LHCN-M2 (cell line): Measurements from ENCODE around the gene ADGRB3. TPM values are rescaled to one million over a fixed set of nuclear protein-coding genes. Genes with fewer than 3 reads are reported as not detected.

Experiments
- DNase-seq: peaks from one replicate; pipeline ENCODE4 v3.0.0-alpha.2; 2012; ENCODE audit warnings: low read depth
- total RNA-seq: library from RNA; depleted of rRNA; stranded (reverse); fragments of >200 nt; gene quantifications from 2 replicates; pipeline ENCODE4 v1.2.3, GENCODE V29; 2014

Gene ADGRB3
- total RNA-seq, 1 experiment from 2014 or later, result not detected

DNA sequence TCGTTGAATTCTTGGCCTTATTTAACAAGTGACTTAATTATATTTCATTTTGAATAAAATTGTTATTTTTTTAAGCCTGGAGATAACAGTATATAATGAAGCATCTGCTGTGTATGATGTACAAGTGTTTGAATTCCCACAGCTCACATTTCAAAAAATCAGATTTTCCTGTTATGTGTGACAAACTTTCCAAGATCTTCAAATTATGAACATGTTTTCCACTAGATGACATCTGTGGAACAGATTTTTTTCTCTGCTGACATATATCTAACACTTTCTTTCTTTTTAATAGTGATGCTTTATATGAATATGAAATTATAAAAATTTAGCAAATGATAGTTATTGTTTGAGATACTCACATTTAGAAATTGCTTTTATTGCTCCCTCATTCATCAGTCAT is 678.9 kb downstream of the ADGRB3 start:
- DNase-seq, result no peak

- DNase-seq, result no peak
These were observed 679.4 kb downstream of the ADGRB3 start for GRCh38 chr6:69314531-69314930.

- DNase-seq, result no peak
These were observed 696.8 kb downstream of the ADGRB3 start for GRCh38 chr6:69331886-69332285.

- DNase-seq, result no peak
These were observed 702.2 kb downstream of the ADGRB3 start for GRCh38 chr6:69337311-69337710.

GRCh38 chr6:69338431-69339162 is 703.5 kb downstream of the ADGRB3 start:
- DNase-seq, result no peak

GRCh38 chr6:69339163-69339550 is 704.1 kb downstream of the ADGRB3 start:
- no peak for DNase-seq

GRCh38 chr6:69340196-69340595 is 705.1 kb downstream of the ADGRB3 start:
- no peak for DNase-seq

DNA sequence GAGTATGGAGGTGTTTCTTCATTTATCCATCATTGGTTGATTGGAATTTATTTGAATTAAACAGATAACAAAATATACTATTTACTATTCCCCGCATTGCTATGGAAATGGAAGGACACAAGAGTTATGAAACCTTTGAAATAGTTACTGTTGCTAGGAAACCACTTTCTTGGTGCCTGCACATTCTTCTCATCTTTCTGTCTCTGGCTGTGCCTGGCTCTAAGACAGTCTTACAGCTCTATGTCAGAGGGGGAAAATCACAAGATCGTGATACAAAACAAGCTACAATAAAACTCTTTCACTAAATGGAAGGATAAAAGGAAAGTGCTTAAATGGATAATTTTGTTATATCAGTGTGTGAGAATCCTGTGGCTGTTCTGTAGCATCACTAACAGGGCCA is 708.8 kb downstream of the ADGRB3 start:
- DNase-seq, result no peak

DNA sequence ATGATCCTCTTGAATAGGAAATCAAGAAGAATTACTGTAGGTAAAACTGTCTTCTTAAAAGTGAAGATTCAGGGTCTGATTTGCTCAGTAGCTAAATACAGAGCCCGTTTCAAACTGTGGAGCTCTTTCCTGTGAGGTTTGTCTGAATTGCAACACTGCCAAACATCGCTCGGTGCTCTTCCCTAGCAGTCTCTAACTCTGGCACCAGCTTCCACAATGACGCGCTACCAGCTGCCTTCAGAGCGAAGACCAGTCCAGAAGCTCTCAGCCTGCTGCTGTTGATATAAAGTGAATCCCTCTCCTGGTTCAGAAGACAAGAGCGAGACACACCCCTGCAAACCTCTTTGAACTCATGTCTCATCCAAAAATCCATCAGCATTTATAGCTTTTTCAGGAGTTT is 714.7 kb downstream of the ADGRB3 start:
- DNase-seq, result no peak

GRCh38 chr6:69362209-69362608 is 727.1 kb downstream of the ADGRB3 start:
- no peak for DNase-seq

- DNase-seq, result no peak
These were observed 731.7 kb downstream of the ADGRB3 start for GRCh38 chr6:69366831-69367230.

GRCh38 chr6:69368613-69369012 is 733.5 kb downstream of the ADGRB3 start:
- DNase-seq, result no peak

DNA sequence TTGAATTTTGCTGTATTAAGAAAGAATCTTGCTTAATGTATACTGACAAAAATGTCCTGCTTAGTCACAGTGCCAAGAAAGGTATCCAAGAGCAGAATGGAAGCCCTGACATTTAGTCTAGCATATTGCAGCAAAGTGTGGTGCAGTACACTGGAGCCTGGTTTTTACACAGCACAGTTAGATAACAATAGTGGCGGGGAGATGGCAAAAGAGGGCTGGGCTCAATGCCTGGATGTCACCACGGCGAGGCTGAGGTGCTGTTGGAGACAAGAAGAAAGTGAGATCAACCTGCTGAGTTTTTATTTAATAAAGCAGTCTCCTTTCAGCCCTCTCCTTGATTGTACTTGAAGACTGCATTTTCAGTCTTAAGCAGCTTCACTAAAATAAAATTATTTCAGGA is 735.7 kb downstream of the ADGRB3 start:
- DNase-seq, result no peak

DNA sequence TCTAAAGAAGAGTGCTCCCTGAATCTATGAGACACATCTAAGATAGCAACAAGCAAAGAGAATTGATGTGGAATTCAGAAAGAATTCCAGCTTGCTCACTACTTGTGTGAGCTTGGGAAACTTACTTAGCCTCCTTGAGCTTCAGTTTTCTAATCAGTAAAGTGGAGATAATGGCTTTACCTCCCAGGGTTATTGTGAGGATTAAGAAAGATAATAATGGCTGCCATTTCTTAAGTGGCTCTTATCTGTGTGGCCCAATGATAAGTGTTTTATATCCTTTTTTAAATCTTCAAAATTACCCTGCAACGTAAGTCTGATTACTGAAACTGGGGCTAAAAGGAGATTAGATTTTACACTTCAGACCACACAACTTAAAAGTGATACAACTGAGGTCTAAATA is 743.2 kb downstream of the ADGRB3 start:
- no peak for DNase-seq

DNA sequence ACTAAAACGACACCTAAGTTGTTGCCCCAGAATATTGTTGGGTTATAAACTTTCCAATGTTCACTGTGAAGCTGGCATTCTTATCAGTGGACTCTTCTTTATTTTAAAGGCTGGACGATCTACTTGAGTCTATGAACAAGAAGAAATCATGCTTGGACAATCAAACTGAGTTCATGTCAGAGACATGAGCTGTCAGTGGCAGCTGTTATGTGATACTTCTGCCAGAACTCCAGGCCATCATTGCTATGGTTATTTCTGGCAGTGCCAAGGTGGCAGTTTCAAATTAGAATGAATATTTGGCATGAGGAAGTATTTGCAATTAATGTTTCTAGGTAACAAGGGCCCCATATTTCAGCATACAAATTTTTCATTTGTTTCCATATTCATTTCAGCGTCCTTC is 744.4 kb downstream of the ADGRB3 start:
- no peak for DNase-seq

- DNase-seq, result no peak
These were observed 748.5 kb downstream of the ADGRB3 start for GRCh38 chr6:69383627-69384026.

- DNase-seq, result no peak
These were observed 751.3 kb downstream of the ADGRB3 start for GRCh38 chr6:69386426-69386825.

- no peak for DNase-seq
These were observed 755.0 kb downstream of the ADGRB3 start for GRCh38 chr6:69390125-69390524.

GRCh38 chr6:69391106-69391505 is 756.0 kb downstream of the ADGRB3 start:
- DNase-seq, result no peak

DNA sequence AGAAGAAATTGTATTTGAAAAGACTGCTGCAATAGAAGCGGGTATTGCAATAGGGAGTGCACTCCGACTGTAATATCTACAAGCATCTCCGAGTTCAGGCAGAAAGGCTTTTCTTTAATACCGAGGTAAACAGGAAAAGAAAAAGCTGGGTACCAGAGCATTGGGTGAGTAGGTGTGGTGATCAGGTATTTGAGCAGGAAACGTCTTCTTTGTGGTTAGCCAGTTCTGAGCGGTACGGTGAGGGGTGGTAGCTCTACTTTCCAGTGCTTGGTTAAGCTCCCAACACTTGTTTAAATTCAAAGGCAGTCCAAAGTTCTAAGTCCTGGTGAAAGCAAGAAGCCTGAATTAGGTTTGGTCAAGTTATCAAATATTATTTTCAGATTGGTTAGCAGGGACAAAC is 757.7 kb downstream of the ADGRB3 start:
- DNase-seq, result no peak

GRCh38 chr6:69398311-69398710 is 763.2 kb downstream of the ADGRB3 start:
- no peak for DNase-seq

DNA sequence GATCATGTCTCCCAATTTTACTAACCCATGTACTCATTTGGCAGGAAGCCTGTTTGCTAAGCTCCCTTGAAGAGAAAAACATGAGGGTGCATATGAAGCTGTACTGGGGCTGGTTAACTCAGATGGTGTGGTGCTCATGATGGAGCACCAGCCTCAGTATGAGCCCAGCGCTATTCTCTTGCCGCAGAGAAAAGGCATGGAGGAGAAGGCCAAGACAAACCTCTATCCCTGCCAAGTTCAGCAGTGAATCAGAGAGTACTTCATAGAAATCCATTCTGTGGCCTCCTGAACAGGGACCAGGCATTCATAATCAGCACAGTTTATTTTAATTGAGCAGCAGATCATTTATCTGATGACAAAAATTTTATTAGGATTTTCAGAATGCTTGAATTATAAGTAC is 763.6 kb downstream of the ADGRB3 start:
- DNase-seq, result no peak

GRCh38 chr6:69408886-69409285 is 773.8 kb downstream of the ADGRB3 start:
- no peak for DNase-seq

GRCh38 chr6:69416776-69417175 is 781.7 kb downstream of the ADGRB3 start:
- DNase-seq, result no peak
